SK-MEL-5 (cell line): Measurements from ENCODE around the gene ERCC6. TPM values are rescaled to one million over a fixed set of nuclear protein-coding genes. Genes with fewer than 3 reads are reported as not detected.

Experiments used
- DNase-seq: peaks from one replicate; pipeline ENCODE4 v3.0.0-alpha.2; 2016; ENCODE audit warnings: low read depth, low spot score
- in situ Hi-C: cut with HindIII; loops from 2 replicates; pipeline ENCODE4 v1.10.0; 2016; ENCODE audit warnings: low sequenced_read_pairs, high pct_unique_total_duplicates, low pct_unique_long_range_greater_than_20kb
- total RNA-seq: library from RNA; depleted of rRNA; stranded (reverse); fragments of >200 nt; shearing (Covaris generic); gene quantifications from 2 replicates; pipeline ENCODE4 v1.2.3, GENCODE V29; 2014

Gene ERCC6
- total RNA-seq, 1 experiment from 2014 or later: 11.4 TPM

GRCh38 chr10:49557681-49558080 is 18.8 kb upstream of the ERCC6 start:
- in situ Hi-C loops: no loop called here
- DNase-seq: no peak

GRCh38 chr10:49556723-49557122 is 17.8 kb upstream of the ERCC6 start:
- in situ Hi-C loops: no loop called here
- no peak for DNase-seq

GRCh38 chr10:49552277-49552676 is 13.4 kb upstream of the ERCC6 start:
- DNase-seq: peak; percentile 73
- in situ Hi-C loops: no loop called here

GRCh38 chr10:49550563-49550962 is 11.6 kb upstream of the ERCC6 start:
- in situ Hi-C loops: no loop called here
- peak; percentile 31 for DNase-seq

GRCh38 chr10:49549640-49550346 is 10.9 kb upstream of the ERCC6 start:
- DNase-seq: no peak
- in situ Hi-C loops: no loop called here

- no peak for DNase-seq
- in situ Hi-C loops: no loop called here
These were observed 4.7 kb upstream of the ERCC6 start for GRCh38 chr10:49543604-49544003.

- no peak for DNase-seq
- in situ Hi-C loops: no loop called here
These were observed 3.4 kb upstream of the ERCC6 start for GRCh38 chr10:49542353-49542752.

GRCh38 chr10:49541762-49542161 is 2.8 kb upstream of the ERCC6 start:
- in situ Hi-C loops: no loop called here
- no peak for DNase-seq

- no peak for DNase-seq
- in situ Hi-C loops: no loop called here
These were observed 1.3 kb upstream of the ERCC6 start for GRCh38 chr10:49540056-49540797.

GRCh38 chr10:49539320-49539885 is 482 bp upstream of the ERCC6 start:
- peak; percentile 47 for DNase-seq
- in situ Hi-C loops: no loop called here

GRCh38 chr10:49534670-49535381 is 4.1 kb downstream of the ERCC6 start:
- DNase-seq: no peak
- in situ Hi-C loops: no loop called here

- in situ Hi-C loops: no loop called here
- no peak for DNase-seq
These were observed 6.5 kb downstream of the ERCC6 start for GRCh38 chr10:49532461-49532860.

- in situ Hi-C loops: no loop called here
- no peak for DNase-seq
These were observed 9.9 kb downstream of the ERCC6 start for GRCh38 chr10:49528977-49529506.

- in situ Hi-C loops: no loop called here
These were observed 11.1 kb downstream of the ERCC6 start for GRCh38 chr10:49527850-49528249.

GRCh38 chr10:49527061-49527460 is 11.9 kb downstream of the ERCC6 start:
- no peak for DNase-seq
- in situ Hi-C loops: no loop called here

More at GRCh38 chr10:49527850-49528249, 11.1 kb downstream of the ERCC6 start:
- no peak for DNase-seq

- in situ Hi-C loops: no loop called here
These were observed 12.3 kb downstream of the ERCC6 start for GRCh38 chr10:49526619-49527018.

GRCh38 chr10:49524496-49524895 is 14.4 kb downstream of the ERCC6 start:
- DNase-seq: no peak
- in situ Hi-C loops: no loop called here

More at GRCh38 chr10:49526619-49527018, 12.3 kb downstream of the ERCC6 start:
- DNase-seq: no peak

GRCh38 chr10:49523301-49523700 is 15.6 kb downstream of the ERCC6 start:
- no peak for DNase-seq
- in situ Hi-C loops: no loop called here
